Liver (tissue), 9 donors: ENCODE results near the gene TERT. TPM values are rescaled to one million over a fixed set of nuclear protein-coding genes. Genes with fewer than 3 reads are reported as not detected.

Source experiments
- DNase-seq: peaks from one replicate; pipeline ENCODE4 v3.0.0-alpha.2; 2017; ENCODE audit warnings: low spot score
- H3K27ac ChIP-seq, 2 donors: one replicate each; pipeline ENCODE4 v1.7.0; 2013; ENCODE audit warnings: inconsistent platforms in 2 of 2, low read length in 2 of 2, control low read depth in 1 of 2, low read depth in 1 of 2, mild to moderate bottlenecking in 1 of 2
- H3K27me3 ChIP-seq, 4 donors: one replicate each; pipeline versions ENCODE4 v1.6.1 to v1.7.0; 2013; ENCODE audit warnings: low read length in 3 of 4, inconsistent platforms in 1 of 4, mild to moderate bottlenecking in 1 of 4, moderate library complexity in 1 of 4; ENCODE audit not compliant: control insufficient read depth in 4 of 4, insufficient read depth in 4 of 4
- H3K36me3 ChIP-seq, 4 donors: one replicate each; pipeline versions ENCODE4 v1.6.1 to v1.7.0; 2013; ENCODE audit warnings: low read length in 3 of 4, mild to moderate bottlenecking in 3 of 4, low read depth in 1 of 4, moderate library complexity in 1 of 4; ENCODE audit not compliant: control insufficient read depth in 4 of 4, insufficient read depth in 3 of 4
- H3K4me1 ChIP-seq, 4 donors: one replicate each; pipeline versions ENCODE4 v1.6.1 to v1.7.0; 2013; ENCODE audit warnings: low read length in 3 of 4, mild to moderate bottlenecking in 3 of 4, moderate library complexity in 1 of 4; ENCODE audit not compliant: control insufficient read depth in 4 of 4, insufficient read depth in 4 of 4
- H3K4me3 ChIP-seq, 3 donors: one replicate each; pipeline versions ENCODE4 v1.6.1 to v1.7.0; 2013; ENCODE audit warnings: low read length in 3 of 3, control low read depth in 1 of 3, low read depth in 1 of 3, mild to moderate bottlenecking in 1 of 3
- H3K9ac ChIP-seq, 2 donors: one replicate each; pipeline ENCODE4 v1.7.0; 2013; ENCODE audit warnings: low read length in 2 of 2, mild to moderate bottlenecking in 2 of 2, moderate library complexity in 2 of 2, control low read depth in 1 of 2, low read depth in 1 of 2
- H3K9me3 ChIP-seq, 4 donors: one replicate each; pipeline versions ENCODE4 v1.6.1 to v1.7.0; 2013; ENCODE audit warnings: low read length in 3 of 4; ENCODE audit not compliant: control insufficient read depth in 4 of 4
- EGR1 ChIP-seq, 2 donors: IDR thresholded peaks; 2 replicates each; pipeline ENCODE4 v1.6.1; 2016 to 2018; ENCODE audit warnings: antibody characterized with exemption in 2 of 2, low read depth in 2 of 2
- FOXA1 ChIP-seq: IDR thresholded peaks from 2 replicates; pipeline ENCODE4 v1.6.1; 2016; ENCODE audit warnings: antibody characterized with exemption
- FOXA2 ChIP-seq: IDR thresholded peaks from 2 replicates; pipeline ENCODE4 v1.6.1; 2016; ENCODE audit warnings: antibody characterized with exemption
- HNF4A ChIP-seq, 2 donors: conservative IDR thresholded peaks; 2 replicates each; pipeline ENCODE4 v1.6.1; 2016; ENCODE audit warnings: antibody characterized with exemption in 2 of 2, mild to moderate bottlenecking in 2 of 2
- HNF4G ChIP-seq: IDR thresholded peaks from 2 replicates; pipeline ENCODE4 v1.6.1; 2016; ENCODE audit warnings: antibody characterized with exemption
- RXRA ChIP-seq, 2 donors: IDR thresholded peaks; 2 replicates each; pipeline ENCODE4 v1.6.1; 2017 to 2018; ENCODE audit warnings: antibody characterized with exemption in 2 of 2, mild to moderate bottlenecking in 1 of 2
- SP1 ChIP-seq: IDR thresholded peaks from 2 replicates; pipeline ENCODE4 v1.6.1; 2018; ENCODE audit warnings: antibody characterized with exemption, mild to moderate bottlenecking
- TAF1 ChIP-seq: conservative IDR thresholded peaks from 2 replicates; pipeline ENCODE4 v1.6.1; 2016; ENCODE audit warnings: antibody characterized with exemption, mild to moderate bottlenecking
- YY1 ChIP-seq: IDR thresholded peaks from 2 replicates; pipeline ENCODE4 v1.6.1; 2016; ENCODE audit warnings: antibody characterized with exemption, mild to moderate bottlenecking
- WGBS: extraction: QIAGEN DNeasy Blood & Tissue Kit; methylation state at CpG from one replicate; pipeline ENCODE4 v1.1.7; 2013; 5-methylcytosine and 5-hydroxymethylcytosine counted together
- polyA plus RNA-seq, 2 donors: library from polyadenylated mRNA; stranded (reverse) in 1 of 2; unstranded in 1 of 2; fragments of 200-250 nt in 1 of 2; fragments of >200 nt in 1 of 2; fragmentation: Nextera tagmentation in 1 of 2; extraction: Ambion mirVana in 1 of 2; gene quantifications; one replicate each; pipeline versions ENCODE4 v1.2.1 to v1.2.3, GENCODE V29; 2013 to 2015
- total RNA-seq, 2 donors: library from RNA; depleted of rRNA; stranded (reverse); fragments of >200 nt; gene quantifications; one replicate each; pipeline ENCODE4 v1.2.3, GENCODE V29; 2014
- TF ChIP-seq, protein P1 (sequence below): IDR thresholded peaks from 2 replicates; pipeline ENCODE4 v1.6.1; 2016; ENCODE audit warnings: antibody characterized with exemption
- TF ChIP-seq, protein P2 (sequence below): IDR thresholded peaks from 2 replicates; pipeline ENCODE4 v1.6.1; 2016; ENCODE audit warnings: antibody characterized with exemption
- TF ChIP-seq, protein P3 (sequence below): fragments of 150-350 bp; IDR thresholded peaks from 2 replicates; pipeline ENCODE4 v1.5.1; 2017; ENCODE audit warnings: improper control_type of control experiment, low read depth, low read length; ENCODE audit not compliant: missing input control
- TF ChIP-seq, protein P4 (sequence below): IDR thresholded peaks from 2 replicates; pipeline ENCODE4 v1.6.1; 2016; ENCODE audit warnings: antibody characterized with exemption, mild to moderate bottlenecking
- TF ChIP-seq, protein P5 (sequence below): IDR thresholded peaks from 2 replicates; pipeline ENCODE4 v1.6.1; 2016; ENCODE audit warnings: antibody characterized with exemption
- donor health status: healthy.
- donor health status: healthy.
- donor health status: healthy.
- donor health status: healthy.
- donor health status: healthy.

TERT gene
- total and polyA plus RNA-seq, 4 donors = 0.14 TPM; not detected in 3

DNA sequence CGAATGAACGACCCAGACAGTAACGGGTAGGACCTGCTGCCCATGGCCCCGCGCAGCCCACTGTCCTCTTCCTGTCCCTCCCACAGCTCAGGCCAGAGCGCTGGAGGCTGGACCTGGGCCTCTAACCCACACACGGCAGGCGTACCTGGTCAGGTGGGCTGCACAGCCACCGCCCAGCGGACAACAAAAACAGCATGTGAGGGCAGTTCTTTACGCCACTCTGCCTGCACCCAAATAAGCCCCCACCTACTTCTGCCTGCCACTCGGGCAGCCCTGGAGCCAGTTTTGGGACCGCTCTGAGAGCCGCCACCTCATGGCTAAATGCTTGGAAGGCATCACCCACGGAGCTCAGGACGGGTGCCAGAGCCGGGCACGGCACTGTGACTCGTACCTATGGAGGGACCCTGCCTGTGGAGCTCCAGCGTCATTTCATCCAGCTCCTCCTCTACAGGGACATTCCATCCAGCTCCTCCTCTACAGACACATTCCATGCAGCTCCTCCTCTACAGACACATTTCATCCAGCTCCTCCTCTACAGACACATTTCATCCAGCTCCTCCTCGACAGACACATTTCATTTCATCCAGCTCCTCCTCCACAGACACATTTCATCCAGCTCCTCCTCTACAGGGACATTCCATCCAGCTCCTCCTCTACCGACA, 31.1 kb upstream of the TERT start:
- H3K27ac ChIP-seq = no peak overlapping the region
- no peaks in the 10 kb centered on the region for H3K9me3 ChIP-seq
- no peaks in the 10 kb centered on the region for H3K27me3 ChIP-seq
- H3K9ac ChIP-seq = no peak overlapping the region
- H3K4me1 ChIP-seq = peaks cover under 1 to 14% (median 8%) of the 10 kb centered on the region in 4 donors
- H3K36me3 ChIP-seq = peaks cover 8 to 53% (median 26%) of the 10 kb centered on the region in 4 donors
- no peak for DNase-seq
- WGBS = 91% methylated on average over 22 of the region's 22 CpGs
- H3K4me3 ChIP-seq = no peak overlapping the region
- TF ChIP-seq EGR1 (IDR thresholded peaks at IDR 0.05; ENCODE audit: low read depth in 2 of 2) = no peak
- TF ChIP-seq, protein P1, sequence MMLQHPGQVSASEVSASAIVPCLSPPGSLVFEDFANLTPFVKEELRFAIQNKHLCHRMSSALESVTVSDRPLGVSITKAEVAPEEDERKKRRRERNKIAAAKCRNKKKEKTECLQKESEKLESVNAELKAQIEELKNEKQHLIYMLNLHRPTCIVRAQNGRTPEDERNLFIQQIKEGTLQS = no peak
- no peak for TF ChIP-seq RXRA (IDR thresholded peaks at IDR 0.05)
- no peak for TF ChIP-seq YY1
- TF ChIP-seq SP1 = no peak
- TF ChIP-seq, protein P2, sequence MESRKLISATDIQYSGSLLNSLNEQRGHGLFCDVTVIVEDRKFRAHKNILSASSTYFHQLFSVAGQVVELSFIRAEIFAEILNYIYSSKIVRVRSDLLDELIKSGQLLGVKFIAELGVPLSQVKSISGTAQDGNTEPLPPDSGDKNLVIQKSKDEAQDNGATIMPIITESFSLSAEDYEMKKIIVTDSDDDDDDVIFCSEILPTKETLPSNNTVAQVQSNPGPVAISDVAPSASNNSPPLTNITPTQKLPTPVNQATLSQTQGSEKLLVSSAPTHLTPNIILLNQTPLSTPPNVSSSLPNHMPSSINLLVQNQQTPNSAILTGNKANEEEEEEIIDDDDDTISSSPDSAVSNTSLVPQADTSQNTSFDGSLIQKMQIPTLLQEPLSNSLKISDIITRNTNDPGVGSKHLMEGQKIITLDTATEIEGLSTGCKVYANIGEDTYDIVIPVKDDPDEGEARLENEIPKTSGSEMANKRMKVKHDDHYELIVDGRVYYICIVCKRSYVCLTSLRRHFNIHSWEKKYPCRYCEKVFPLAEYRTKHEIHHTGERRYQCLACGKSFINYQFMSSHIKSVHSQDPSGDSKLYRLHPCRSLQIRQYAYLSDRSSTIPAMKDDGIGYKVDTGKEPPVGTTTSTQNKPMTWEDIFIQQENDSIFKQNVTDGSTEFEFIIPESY = no peak
- no peak for TF ChIP-seq FOXA1
- TF ChIP-seq HNF4G = no peak
- TF ChIP-seq FOXA2 = no peak

DNA sequence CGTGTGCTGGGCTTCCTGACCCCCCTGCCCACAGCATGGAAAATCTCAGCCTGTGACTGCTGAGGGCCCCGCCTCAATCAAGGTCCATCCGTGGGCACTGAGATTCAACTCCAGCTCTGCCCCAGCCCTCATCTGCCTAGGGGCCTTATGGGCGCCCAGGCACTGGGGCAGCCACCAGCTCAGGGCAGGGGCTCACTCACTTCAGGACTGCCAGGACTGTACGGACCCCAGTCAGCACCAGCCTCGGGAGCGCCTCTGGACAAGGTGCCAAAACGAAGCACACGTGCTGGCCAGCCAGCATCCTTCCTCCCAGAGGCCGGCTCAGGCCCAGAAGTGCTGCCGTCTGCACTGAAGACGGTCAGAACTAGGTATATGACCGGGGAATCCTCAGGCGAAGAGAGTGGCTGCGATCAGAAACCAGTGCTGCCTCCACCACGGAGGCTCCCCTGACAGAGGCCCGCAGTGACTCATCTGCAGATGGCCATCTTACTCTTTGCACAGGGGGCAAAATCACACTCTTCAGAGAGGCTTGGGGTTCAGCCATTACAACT, 30.4 kb upstream of the TERT start:
- H3K27ac ChIP-seq = no peak overlapping the region
- no peak overlapping the region for H3K9ac ChIP-seq
- peaks cover 10 to 60% (median 27%) of the 10 kb centered on the region in 4 donors for H3K36me3 ChIP-seq
- DNase-seq = no peak
- TF ChIP-seq, protein P3, sequence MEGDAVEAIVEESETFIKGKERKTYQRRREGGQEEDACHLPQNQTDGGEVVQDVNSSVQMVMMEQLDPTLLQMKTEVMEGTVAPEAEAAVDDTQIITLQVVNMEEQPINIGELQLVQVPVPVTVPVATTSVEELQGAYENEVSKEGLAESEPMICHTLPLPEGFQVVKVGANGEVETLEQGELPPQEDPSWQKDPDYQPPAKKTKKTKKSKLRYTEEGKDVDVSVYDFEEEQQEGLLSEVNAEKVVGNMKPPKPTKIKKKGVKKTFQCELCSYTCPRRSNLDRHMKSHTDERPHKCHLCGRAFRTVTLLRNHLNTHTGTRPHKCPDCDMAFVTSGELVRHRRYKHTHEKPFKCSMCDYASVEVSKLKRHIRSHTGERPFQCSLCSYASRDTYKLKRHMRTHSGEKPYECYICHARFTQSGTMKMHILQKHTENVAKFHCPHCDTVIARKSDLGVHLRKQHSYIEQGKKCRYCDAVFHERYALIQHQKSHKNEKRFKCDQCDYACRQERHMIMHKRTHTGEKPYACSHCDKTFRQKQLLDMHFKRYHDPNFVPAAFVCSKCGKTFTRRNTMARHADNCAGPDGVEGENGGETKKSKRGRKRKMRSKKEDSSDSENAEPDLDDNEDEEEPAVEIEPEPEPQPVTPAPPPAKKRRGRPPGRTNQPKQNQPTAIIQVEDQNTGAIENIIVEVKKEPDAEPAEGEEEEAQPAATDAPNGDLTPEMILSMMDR = no peak
- TF ChIP-seq, protein P4, sequence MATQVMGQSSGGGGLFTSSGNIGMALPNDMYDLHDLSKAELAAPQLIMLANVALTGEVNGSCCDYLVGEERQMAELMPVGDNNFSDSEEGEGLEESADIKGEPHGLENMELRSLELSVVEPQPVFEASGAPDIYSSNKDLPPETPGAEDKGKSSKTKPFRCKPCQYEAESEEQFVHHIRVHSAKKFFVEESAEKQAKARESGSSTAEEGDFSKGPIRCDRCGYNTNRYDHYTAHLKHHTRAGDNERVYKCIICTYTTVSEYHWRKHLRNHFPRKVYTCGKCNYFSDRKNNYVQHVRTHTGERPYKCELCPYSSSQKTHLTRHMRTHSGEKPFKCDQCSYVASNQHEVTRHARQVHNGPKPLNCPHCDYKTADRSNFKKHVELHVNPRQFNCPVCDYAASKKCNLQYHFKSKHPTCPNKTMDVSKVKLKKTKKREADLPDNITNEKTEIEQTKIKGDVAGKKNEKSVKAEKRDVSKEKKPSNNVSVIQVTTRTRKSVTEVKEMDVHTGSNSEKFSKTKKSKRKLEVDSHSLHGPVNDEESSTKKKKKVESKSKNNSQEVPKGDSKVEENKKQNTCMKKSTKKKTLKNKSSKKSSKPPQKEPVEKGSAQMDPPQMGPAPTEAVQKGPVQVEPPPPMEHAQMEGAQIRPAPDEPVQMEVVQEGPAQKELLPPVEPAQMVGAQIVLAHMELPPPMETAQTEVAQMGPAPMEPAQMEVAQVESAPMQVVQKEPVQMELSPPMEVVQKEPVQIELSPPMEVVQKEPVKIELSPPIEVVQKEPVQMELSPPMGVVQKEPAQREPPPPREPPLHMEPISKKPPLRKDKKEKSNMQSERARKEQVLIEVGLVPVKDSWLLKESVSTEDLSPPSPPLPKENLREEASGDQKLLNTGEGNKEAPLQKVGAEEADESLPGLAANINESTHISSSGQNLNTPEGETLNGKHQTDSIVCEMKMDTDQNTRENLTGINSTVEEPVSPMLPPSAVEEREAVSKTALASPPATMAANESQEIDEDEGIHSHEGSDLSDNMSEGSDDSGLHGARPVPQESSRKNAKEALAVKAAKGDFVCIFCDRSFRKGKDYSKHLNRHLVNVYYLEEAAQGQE = no peak
- TF ChIP-seq FOXA2 = no peak
- no peak for TF ChIP-seq RXRA (IDR thresholded peaks at IDR 0.05)
- TF ChIP-seq, protein P5, sequence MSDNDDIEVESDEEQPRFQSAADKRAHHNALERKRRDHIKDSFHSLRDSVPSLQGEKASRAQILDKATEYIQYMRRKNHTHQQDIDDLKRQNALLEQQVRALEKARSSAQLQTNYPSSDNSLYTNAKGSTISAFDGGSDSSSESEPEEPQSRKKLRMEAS = no peak
- no peak for TF ChIP-seq FOXA1
- TF ChIP-seq HNF4A (conservative IDR thresholded peaks at IDR 0.05) = no peak
- TF ChIP-seq, protein P2 = no peak
- TF ChIP-seq EGR1 (IDR thresholded peaks at IDR 0.05; ENCODE audit: low read depth in 2 of 2) = no peak
- no peak for TF ChIP-seq YY1
- TF ChIP-seq TAF1 = no peak
- WGBS = 96% methylated on average over 17 of the region's 17 CpGs
- H3K4me1 ChIP-seq = peaks cover 0 to 6% (median 2%) of the 10 kb centered on the region in 4 donors
- H3K27me3 ChIP-seq = no peaks in the 10 kb centered on the region
- H3K4me3 ChIP-seq = no peak overlapping the region
- H3K9me3 ChIP-seq = no peaks in the 10 kb centered on the region
